Measurements from ENCODE around the gene TSNAX.
"Not testable (repeated sequence)": the region's sequence is repeated elsewhere in the genome, so short reads cannot be mapped to it uniquely, and the experiment has no call there.

TSNAX gene

GRCh38 chr1:231564373-231564772, 35.9 kb downstream of the TSNAX start:
- DNase-seq, result no peak

- peak in 1 of 2 donors; percentile 5 for DNase-seq
Observed at GRCh38 chr1:231566496-231566895, 38.0 kb downstream of the TSNAX start.

DNA sequence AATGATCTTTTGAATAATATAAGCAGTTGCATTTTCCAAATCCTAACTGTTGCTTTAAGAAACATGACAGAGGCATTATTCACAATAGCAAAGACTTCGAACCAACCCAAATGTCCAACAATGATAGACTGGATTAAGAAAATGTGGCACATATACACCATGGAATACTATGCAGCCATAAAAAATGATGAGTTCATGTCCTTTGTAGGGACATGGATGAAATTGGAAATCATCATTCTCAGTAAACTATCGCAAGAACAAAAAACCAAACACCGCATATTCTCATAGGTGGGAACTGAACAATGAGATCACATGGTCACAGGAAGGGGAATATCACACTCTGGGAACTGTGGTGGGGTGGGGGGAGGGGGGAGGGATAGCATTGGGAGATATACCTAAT, 41.8 kb downstream of the TSNAX start:
- not testable (repeated sequence) for DNase-seq

- no peak for DNase-seq
Observed at GRCh38 chr1:231571904-231572303, 43.4 kb downstream of the TSNAX start.

DNA sequence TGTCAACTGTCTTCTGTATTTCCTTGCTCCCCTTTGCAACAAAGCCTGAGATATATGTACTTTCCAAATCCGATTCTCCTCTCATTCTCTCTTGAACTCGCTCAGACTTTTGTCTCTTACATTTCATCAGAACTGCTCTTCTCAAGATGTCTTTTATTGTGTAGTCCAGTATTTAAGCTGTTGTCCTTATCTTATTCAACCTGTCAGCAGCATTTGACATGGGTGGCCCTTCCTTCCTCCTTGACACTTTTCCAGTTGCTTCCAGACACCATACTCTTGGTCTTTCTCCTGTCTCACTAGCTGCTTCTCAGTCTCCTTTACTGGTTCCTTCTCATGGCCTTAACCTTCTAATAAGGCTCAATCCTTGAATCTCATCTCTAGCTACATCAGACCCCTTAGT, 47.0 kb downstream of the TSNAX start:
- DNase-seq, result no peak

GRCh38 chr1:231576804-231577718, 48.6 kb downstream of the TSNAX start:
- DNase-seq, result no peak

DNA sequence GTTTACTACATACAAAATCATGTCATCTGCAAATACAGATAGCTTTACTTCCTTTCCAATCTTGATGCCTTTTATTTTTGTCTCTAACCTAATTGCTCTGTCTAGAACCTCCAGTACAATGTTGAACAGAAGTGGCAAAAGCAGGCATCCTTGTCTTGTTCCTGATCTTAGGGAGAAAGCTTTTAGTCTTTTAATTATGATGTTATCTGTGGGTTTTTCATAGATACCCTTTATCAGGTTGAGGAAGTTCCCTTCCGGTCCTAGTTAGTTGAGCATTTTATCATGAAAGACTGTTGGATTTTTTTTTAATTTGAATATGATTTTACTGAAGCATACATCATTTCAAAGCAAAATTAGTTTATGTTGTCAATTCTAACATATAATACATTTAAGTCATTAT, 52.4 kb downstream of the TSNAX start:
- no peak for DNase-seq

GRCh38 chr1:231581859-231582258, 53.4 kb downstream of the TSNAX start:
- DNase-seq, result no peak

DNA sequence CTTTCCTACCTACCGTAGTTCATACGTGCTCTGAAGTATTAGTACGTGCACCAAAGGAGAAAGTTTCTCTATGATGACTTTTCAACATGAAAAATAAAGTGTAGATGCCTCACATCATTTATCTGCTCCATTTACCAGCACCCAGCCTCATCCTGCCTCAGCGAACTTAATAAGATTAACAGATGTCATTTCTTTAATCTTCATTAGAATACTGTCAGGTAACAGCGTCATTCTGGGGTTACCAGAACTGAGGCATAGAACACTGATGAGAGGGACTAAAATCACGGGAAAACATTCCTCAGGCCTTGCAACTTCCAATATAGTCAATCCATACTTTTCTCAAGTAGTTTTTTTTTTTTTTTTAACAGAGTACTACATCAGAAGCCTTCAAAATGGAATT, 54.9 kb downstream of the TSNAX start:
- no peak for DNase-seq

DNA sequence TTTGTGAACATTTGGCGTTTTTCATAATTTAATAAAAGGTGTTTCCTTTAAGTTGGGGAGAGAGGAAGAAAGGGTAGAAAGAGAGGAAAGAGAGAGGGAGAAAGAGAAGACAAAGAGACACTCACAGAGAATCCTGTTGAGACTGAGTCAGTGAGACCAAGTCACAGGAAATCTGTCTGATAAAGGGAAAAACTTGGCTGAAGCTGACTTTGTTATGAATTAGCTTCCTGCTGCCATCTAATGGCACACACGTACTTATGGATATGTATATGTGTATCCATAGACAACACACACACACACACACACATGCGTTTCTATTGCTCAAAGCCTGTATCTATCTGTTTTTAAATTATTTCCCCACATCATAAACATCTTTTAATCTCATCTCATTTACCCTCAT, 55.6 kb downstream of the TSNAX start:
- peak; percentile 24 to 43 for DNase-seq

DNA sequence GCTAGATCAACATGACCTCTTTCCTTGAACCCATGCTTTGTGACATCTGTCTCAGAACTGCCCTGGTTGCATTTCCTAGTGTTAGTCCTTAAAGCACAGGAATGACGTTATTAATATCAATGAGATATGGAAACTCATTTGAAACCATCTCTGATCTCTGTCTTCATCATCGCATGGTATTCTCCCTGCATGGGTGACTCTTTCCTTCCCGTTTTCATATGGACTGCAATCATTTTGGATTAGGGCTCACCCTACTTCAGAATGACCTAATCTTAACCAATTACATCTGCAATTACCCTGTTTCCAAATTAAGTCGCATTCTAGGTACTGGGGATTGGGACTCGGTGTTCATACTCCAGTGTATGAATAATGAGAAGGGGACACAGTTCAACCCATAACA, 56.5 kb downstream of the TSNAX start:
- DNase-seq, result peak in 1 of 2 donors; percentile 45

- DNase-seq, result peak; percentile 52 to 77
Observed at GRCh38 chr1:231590453-231591198, 62.2 kb downstream of the TSNAX start.

- no peak for DNase-seq
Observed at GRCh38 chr1:231591466-231591865, 63.0 kb downstream of the TSNAX start.

DNA sequence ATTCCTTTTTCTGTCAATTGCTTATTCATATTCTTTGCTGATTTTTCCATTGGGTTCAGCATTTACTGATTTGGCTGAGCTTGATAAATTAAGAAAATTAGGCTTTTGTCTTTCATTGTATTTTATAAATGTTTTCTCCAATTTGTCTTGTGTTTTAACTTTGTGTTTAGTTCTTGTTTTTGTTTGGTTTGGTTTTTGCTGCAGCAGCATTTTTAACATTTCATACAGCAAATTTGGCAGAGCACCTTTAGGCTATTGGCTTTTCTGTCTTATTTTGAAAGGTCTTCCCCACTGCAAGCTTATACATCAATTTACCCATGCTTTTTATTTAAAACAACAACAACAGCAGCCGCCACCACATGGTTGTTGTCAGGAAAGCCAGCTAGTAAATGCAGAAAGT, 64.3 kb downstream of the TSNAX start:
- no peak for DNase-seq

DNA sequence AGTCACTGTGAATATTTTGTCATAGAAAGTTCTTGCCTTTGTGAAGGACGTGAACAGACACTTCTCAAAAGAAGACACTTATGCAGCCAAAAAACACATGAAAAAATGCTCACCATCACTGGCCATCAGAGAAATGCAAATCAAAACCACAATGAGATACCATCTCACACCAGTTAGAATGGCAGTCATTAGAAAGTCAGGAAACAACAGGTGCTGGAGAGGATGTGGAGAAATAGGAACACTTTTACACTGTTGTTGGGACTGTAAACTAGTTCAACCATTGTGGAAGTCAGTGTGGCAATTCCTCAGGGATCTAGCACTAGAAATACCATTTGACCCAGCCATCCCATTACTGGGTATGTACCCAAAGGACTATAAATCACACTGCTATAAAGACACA, 64.8 kb downstream of the TSNAX start:
- not testable (repeated sequence) for DNase-seq

DNA sequence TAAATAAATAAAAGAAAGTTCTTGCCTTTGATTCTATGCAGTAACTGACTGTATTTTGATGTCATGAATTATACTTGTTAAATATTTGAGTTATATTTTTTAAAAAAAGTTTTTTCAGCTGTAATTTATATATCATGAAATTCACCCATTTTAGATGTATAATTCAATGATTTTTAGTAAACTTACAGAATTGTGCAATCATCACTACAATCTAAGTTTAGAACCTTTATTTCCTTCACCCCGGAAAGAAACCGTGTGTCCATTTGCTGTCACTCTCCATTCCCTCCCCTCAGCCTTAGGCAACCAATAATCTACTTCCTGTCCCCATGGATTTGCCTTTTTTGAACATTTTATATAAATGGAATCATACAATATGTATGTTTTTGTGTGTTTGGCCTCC, 65.7 kb downstream of the TSNAX start:
- no peak for DNase-seq

DNA sequence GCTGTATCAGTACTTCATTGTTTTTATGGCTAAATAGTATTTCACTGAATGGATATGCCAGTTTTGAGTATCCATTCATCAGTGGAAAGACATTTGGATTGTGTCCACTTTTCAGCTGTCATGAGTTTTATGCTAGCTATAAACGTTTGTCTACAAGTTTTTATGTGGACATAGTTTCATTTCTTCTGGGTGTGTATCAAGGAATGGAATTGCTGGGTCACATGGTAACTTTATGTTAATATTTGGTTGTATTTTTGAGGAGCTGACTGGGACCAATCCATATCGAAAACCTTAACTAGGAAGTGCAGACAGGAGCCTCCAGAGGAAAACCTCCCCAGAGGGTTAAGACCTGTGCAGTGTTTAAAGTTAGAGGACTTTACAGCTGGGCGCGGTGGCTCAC, 66.3 kb downstream of the TSNAX start:
- no peak for DNase-seq

DNA sequence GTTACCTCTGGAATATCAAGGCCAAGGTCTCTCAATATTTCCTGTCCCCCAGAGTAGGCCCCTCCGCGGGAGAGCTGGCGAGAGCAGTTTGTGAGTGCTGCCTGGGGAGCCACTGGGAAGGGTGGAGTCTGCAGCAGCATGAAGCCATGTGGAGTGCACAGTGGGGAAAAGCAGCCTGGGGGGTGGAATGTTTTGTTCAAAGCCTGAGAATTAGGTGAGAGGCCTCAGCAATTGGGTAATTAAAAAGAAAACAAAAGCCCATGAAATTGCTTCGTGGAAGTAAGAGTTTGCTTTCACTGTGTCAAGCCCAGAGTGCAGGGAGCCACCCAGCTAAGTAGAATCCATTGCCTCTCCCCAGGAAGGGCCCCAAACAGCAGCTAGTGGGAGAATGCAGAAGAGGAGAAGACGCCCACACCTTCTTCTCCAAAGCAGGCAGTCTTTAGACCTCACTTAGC, 67.9 kb downstream of the TSNAX start:
- peak; percentile 27 to 52 for DNase-seq

- DNase-seq, result no peak
Observed at GRCh38 chr1:231597971-231598370, 69.5 kb downstream of the TSNAX start.

DNA sequence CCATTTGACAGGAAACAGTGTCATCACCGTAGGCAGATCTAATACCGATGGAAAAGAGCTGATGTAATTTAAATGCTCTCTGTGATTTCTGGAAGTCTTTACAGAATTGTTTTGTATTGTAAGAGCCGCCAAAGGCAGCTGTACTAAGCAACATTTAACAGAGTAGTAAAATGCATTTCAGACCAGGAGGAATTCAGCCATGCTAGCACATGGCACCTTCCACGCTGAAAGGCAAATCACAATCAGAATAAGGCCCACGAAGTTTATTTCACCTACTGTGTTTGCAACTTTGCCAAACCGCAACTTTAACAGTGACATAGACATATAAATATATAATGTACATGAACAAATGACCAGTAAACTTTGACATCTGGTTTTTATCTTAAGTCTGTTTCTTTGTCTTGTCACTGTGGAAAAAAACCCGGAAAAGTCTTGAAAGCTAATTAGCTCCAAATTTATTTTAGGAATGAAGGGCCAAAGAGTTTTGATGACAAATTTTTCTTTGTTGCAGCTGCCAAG, 72.0 kb downstream of the TSNAX start:
- DNase-seq, result no peak

GRCh38 chr1:231601824-231602672, 73.6 kb downstream of the TSNAX start:
- no peak for DNase-seq

DNA sequence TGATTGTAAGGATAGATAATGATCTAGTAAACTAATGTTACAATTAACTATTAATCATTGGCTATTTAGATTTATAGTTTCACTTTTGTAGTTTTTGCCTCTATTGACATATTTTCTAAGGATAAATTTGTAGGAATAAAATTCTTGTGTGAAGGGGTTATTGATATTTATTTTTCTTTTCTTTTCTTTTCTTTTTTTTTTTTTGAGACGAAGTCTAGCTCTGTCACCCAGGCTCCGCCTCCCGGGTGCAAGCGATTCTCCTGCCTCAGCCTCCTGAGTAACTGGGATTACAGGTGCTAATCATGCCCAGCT, 74.2 kb downstream of the TSNAX start:
- DNase-seq, result no peak
